ENCODE measurements around the gene CDC37L1. TPM values are rescaled to one million over a fixed set of nuclear protein-coding genes. Genes with fewer than 3 reads are reported as not detected.
"Not testable (repeated sequence)": the region's sequence is repeated elsewhere in the genome, so short reads cannot be mapped to it uniquely, and the experiment has no call there.

Gene CDC37L1
- total RNA-seq, 2 experiments from 2014 or later, result 10.7 to 10.9 TPM

DNA sequence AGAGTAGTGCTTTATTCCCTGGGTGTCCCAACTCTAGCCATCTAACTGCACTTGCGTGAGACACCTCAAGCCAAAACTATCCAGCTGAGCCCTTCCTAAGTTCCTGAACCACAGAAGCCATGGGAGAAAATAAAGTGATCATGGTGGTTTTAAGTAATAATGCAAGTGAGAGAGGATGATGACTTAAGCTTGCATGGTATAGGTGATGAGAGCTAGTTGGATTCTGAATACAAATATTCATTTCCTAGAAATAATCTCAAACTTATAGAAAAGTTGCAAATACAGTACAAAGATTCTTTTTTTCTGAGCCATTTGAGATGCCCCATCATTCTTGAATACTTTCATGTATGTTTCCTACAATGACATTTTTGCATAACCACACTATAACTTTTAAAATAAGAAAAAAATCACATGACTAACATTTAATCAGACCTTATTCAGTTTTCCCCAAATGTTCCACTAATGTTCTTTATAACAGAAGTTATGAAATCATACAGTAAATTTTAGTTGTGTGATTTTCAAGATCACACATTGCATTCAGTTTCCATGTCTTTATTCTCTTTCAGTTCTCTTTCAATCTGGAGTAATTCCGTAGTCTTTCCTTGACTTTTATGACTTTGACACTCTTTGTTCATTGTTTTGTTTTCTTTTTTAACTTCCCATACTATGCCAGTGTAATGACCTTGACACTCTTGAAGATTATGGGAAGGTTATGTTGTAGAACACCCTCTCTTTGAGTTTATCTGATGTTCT is 67.1 kb downstream of the CDC37L1 start:
- H3K36me3 Mint-ChIP-seq, result no peaks in the 10 kb centered on the region
- no peak overlapping the region for H3K4me3 Mint-ChIP-seq
- peak overlapping the region; percentile 38 for H3K27ac Mint-ChIP-seq
- H3K27me3 Mint-ChIP-seq, result no peaks in the 10 kb centered on the region
- DNase-seq, result no peak
- peaks cover 28% of the 10 kb centered on the region for H3K4me1 Mint-ChIP-seq
- no peaks in the 10 kb centered on the region for H3K9me3 Mint-ChIP-seq

- Mint-ChIP-seq H3K4me1 (peaks cover 16% of the 10 kb centered on the region), H3K4me3 (no peak overlapping the region)
- DNase-seq, result no peak
Measured at GRCh38 chr9:4748612-4749011, 69.2 kb downstream of the CDC37L1 start.

GRCh38 chr9:4750023-4750673 is 70.8 kb downstream of the CDC37L1 start:
- Mint-ChIP-seq H3K9me3 (no peaks in the 10 kb centered on the region), H3K4me1 (peaks cover 18% of the 10 kb centered on the region), H3K27ac (no peak overlapping the region), H3K4me3 (no peak overlapping the region), H3K36me3 (no peaks in the 10 kb centered on the region), H3K27me3 (peaks cover 3% of the 10 kb centered on the region)
- DNase-seq, result no peak

More at GRCh38 chr9:4748612-4749011, 69.2 kb downstream of the CDC37L1 start:
- Mint-ChIP-seq H3K27ac (no peak overlapping the region), H3K27me3 (peaks cover 3% of the 10 kb centered on the region), H3K9me3 (no peaks in the 10 kb centered on the region), H3K36me3 (no peaks in the 10 kb centered on the region)

- H3K4me3 Mint-ChIP-seq, H3K27me3 Mint-ChIP-seq, H3K27ac Mint-ChIP-seq, H3K36me3 Mint-ChIP-seq, H3K4me1 Mint-ChIP-seq, DNase-seq, H3K9me3 Mint-ChIP-seq: not testable (repeated sequence)
Measured at GRCh38 chr9:4754530-4754929, 75.2 kb downstream of the CDC37L1 start.

- Mint-ChIP-seq H3K4me1 (peaks cover 5% of the 10 kb centered on the region), H3K27ac (no peak overlapping the region), H3K4me3 (no peak overlapping the region), H3K36me3 (no peaks in the 10 kb centered on the region), H3K9me3 (no peaks in the 10 kb centered on the region), H3K27me3 (peaks cover 3% of the 10 kb centered on the region)
- DNase-seq, result no peak
Measured at GRCh38 chr9:4755026-4755609, 75.7 kb downstream of the CDC37L1 start.

- no peak overlapping the region for H3K4me3 Mint-ChIP-seq
- H3K27ac Mint-ChIP-seq, result no peak overlapping the region
- DNase-seq, result no peak
- no peaks in the 10 kb centered on the region for H3K36me3 Mint-ChIP-seq
- H3K9me3 Mint-ChIP-seq, result no peaks in the 10 kb centered on the region
- H3K4me1 Mint-ChIP-seq, result peaks cover 5% of the 10 kb centered on the region
- H3K27me3 Mint-ChIP-seq, result peaks cover 13% of the 10 kb centered on the region
Measured at GRCh38 chr9:4756420-4756819, 77.1 kb downstream of the CDC37L1 start.

Other genes starting within 250 kb of the CDC37L1 start
- under 1 TPM; 0.10 to 0.23 TPM for gene SLC1A1, start 189.1 kb upstream of the CDC37L1 start, total RNA-seq
- 1 to 10 TPM; 3.8 to 4.0 TPM for gene PLPP6, start 17.3 kb upstream of the CDC37L1 start, total RNA-seq
- gene SPATA6L, start 13.1 kb upstream of the CDC37L1 start, total RNA-seq, result under 1 TPM; 0.35 to 0.44 TPM
- gene AK3, start 61.6 kb downstream of the CDC37L1 start, total RNA-seq, result 10 to 100 TPM; 32.2 to 33.3 TPM
- gene RCL1, start 113.4 kb downstream of the CDC37L1 start, total RNA-seq, result 10 to 100 TPM; 37.9 to 38.6 TPM